SK-N-MC (cell line): ENCODE measurements around the gene RMDN2.

Source experiments
- EZH2 ChIP-seq: fragments of 200-600 bp; sonication (generic); IDR thresholded peaks from one replicate; pipeline ENCODE4 v1.6.1; 2017; ENCODE audit warnings: antibody characterized with exemption
- FOXP2 ChIP-seq: optimal IDR thresholded peaks from 2 replicates; pipeline ENCODE3; 2011; ENCODE audit warnings: mild to moderate bottlenecking, moderate library complexity; ENCODE audit not compliant: insufficient read depth; ENCODE audit errors: extremely low read length, control extremely low read depth
- POLR2AphosphoS5 ChIP-seq: IDR thresholded peaks from 2 replicates; pipeline ENCODE4 v1.6.1; 2012; ENCODE audit warnings: mild to moderate bottlenecking, low read depth, low read length, borderline replicate concordance

DNA sequence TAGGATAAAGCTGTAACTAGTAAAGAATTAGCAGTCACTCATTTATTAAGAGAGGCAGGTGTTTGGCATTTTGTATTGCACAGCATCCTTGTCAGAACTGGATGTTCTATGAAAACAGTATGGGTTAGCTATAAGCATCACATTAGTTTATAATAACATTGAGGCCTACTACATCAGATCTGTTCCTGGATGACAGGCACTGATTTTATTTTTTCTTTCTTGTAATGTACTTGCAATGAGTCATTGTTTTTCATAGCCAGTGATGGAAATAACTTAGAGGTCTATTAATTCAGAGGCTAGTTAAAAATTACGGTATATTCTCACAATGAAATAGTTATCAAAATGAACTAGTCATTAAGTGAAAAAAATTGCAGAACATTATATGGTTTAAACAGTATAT lies 13.0 kb upstream of the RMDN2 start:
- TF ChIP-seq EZH2 (no peak), FOXP2 (no peak), POLR2AphosphoS5 (no peak)
